ENCODE results near the gene VWA5B1. TPM values are rescaled to one million over a fixed set of nuclear protein-coding genes. Genes with fewer than 3 reads are reported as not detected.

Gene VWA5B1
- total and polyA plus RNA-seq, 2 donors (not counting 3 experiments of a cell fraction or from before 2014, with no cell fraction given), result not detected

- no peak for DNase-seq (ENCODE audit: low read depth, low spot score)
- CTCF ChIA-PET, result no interaction called here
- H3K9ac ChIP-seq (replicated peaks; ENCODE audit: extremely low read depth, insufficient read depth, low read length), result no peak overlapping the region
- no peaks in the 10 kb centered on the region for H3K27me3 ChIP-seq (ENCODE audit: control insufficient read depth in 2 of 2, insufficient read depth in 2 of 2, low read length in 2 of 2)
- no peaks in the 10 kb centered on the region for H4K20me1 ChIP-seq (replicated peaks; ENCODE audit: control insufficient read depth, extremely low read depth, insufficient read depth, low read length)
- no peak for FAIRE-seq
- no TSS peak for BruUV-seq (replicated peaks)
- no peak overlapping the region for H3K4me3 ChIP-seq (replicated peaks in 1 of 3; ENCODE audit: insufficient read depth in 1 of 3, low read depth in 1 of 3, low read length in 3 of 3)
- TF ChIP-seq POLR2AphosphoS5 (IDR thresholded peaks at IDR 0.05; ENCODE audit: insufficient read depth, low read depth, low read length) (no peak), MAX (IDR thresholded peaks at IDR 0.05; ENCODE audit: insufficient read depth, insufficient read length) (no peak), EZH2 (IDR thresholded peaks at IDR 0.05; ENCODE audit: borderline replicate concordance, low read depth, low read length, severe bottlenecking) (no peak), MYC (IDR thresholded peaks at IDR 0.05; ENCODE audit: low read depth, low read length) (no peak), POLR2A (IDR thresholded peaks at IDR 0.05; ENCODE audit: low read depth, low read length) (no peak), GATA2 (IDR thresholded peaks at IDR 0.05; ENCODE audit: insufficient read depth, insufficient read length, low read depth, low read length) (no peak)
- TF ChIP-seq, protein P1, sequence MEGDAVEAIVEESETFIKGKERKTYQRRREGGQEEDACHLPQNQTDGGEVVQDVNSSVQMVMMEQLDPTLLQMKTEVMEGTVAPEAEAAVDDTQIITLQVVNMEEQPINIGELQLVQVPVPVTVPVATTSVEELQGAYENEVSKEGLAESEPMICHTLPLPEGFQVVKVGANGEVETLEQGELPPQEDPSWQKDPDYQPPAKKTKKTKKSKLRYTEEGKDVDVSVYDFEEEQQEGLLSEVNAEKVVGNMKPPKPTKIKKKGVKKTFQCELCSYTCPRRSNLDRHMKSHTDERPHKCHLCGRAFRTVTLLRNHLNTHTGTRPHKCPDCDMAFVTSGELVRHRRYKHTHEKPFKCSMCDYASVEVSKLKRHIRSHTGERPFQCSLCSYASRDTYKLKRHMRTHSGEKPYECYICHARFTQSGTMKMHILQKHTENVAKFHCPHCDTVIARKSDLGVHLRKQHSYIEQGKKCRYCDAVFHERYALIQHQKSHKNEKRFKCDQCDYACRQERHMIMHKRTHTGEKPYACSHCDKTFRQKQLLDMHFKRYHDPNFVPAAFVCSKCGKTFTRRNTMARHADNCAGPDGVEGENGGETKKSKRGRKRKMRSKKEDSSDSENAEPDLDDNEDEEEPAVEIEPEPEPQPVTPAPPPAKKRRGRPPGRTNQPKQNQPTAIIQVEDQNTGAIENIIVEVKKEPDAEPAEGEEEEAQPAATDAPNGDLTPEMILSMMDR (IDR thresholded peaks at IDR 0.05; ENCODE audit: extremely low read depth in 1 of 2, insufficient read depth in 1 of 2, low read depth in 1 of 2, low read length in 2 of 2), result no peak
- intact Hi-C loops (cut with micrococcal nuclease) (no loop called here), dilution Hi-C loops (cut with MboI; ENCODE audit: extremely low pct_ligation_motif_present, low sequenced_read_pairs) (no loop called here)
- H3K79me2 ChIP-seq (ENCODE audit: control insufficient read depth, insufficient read depth, low read length), result no peaks in the 10 kb centered on the region
- POLR2A ChIA-PET, result no interaction called here
- H3K27ac ChIP-seq (ENCODE audit: insufficient read depth, low read depth, low read length), result no peak overlapping the region
- no peaks in the 10 kb centered on the region for H3K36me3 ChIP-seq (ENCODE audit: control insufficient read depth in 2 of 2, extremely low read depth in 1 of 2, insufficient read depth in 2 of 2, low read length in 2 of 2)
- H2AFZ ChIP-seq (ENCODE audit: low read depth, low read length), result no peak overlapping the region
- H3K4me1 ChIP-seq (ENCODE audit: control insufficient read depth, extremely low read depth, insufficient read depth, low read length), result no peaks in the 10 kb centered on the region
- H3K9me1 ChIP-seq (replicated peaks; ENCODE audit: control insufficient read depth, extremely low read depth, insufficient read depth, low read length), result no peaks in the 10 kb centered on the region
- no peaks in the 10 kb centered on the region for H3K9me3 ChIP-seq (replicated peaks; ENCODE audit: control insufficient read depth, insufficient read depth, low read length)
- H3K4me2 ChIP-seq (ENCODE audit: insufficient read depth, low read length), result no peak overlapping the region
These were observed 25.4 kb upstream of the VWA5B1 start for GRCh38 chr1:20265250-20265649.
